ENCODE measurements around the gene ZER1. TPM values are rescaled to one million over a fixed set of nuclear protein-coding genes. Genes with fewer than 3 reads are reported as not detected.

ZER1 gene
- polyA plus RNA-seq, 1 donor from 2014 or later: 33.7 TPM

- Mint-ChIP-seq H3K9me3 (no peaks in the 10 kb centered on the region), H3K4me1 (peaks cover 5 to 16% (median 11%) of the 10 kb centered on the region in 3 donors), H3K4me3 (no peak overlapping the region), H3K27ac (no peak overlapping the region), H3K36me3 (no peaks in the 10 kb centered on the region), H3K27me3 (no peaks in the 10 kb centered on the region)
These were observed 51.7 kb downstream of the ZER1 start for GRCh38 chr9:128719919-128720605.

- no peaks in the 10 kb centered on the region for H3K36me3 Mint-ChIP-seq
- peaks cover 0 to 7% (median 6%) of the 10 kb centered on the region in 3 donors for H3K4me1 Mint-ChIP-seq
- H3K4me3 Mint-ChIP-seq: no peak overlapping the region
- no peaks in the 10 kb centered on the region for H3K9me3 Mint-ChIP-seq
- H3K27ac Mint-ChIP-seq: no peak overlapping the region
- no peaks in the 10 kb centered on the region for H3K27me3 Mint-ChIP-seq
These were observed 53.3 kb downstream of the ZER1 start for GRCh38 chr9:128718475-128718874.

- Mint-ChIP-seq H3K9me3 (no peaks in the 10 kb centered on the region), H3K27ac (no peak overlapping the region), H3K27me3 (no peaks in the 10 kb centered on the region), H3K36me3 (no peaks in the 10 kb centered on the region), H3K4me1 (peaks cover 0 to 6% (median 6%) of the 10 kb centered on the region in 3 donors), H3K4me3 (no peak overlapping the region)
These were observed 53.7 kb downstream of the ZER1 start for GRCh38 chr9:128718047-128718446.

GRCh38 chr9:128716581-128717254, 55.0 kb downstream of the ZER1 start:
- no peaks in the 10 kb centered on the region for H3K4me1 Mint-ChIP-seq
- no peaks in the 10 kb centered on the region for H3K36me3 Mint-ChIP-seq

GRCh38 chr9:128715436-128715750, 56.3 kb downstream of the ZER1 start:
- Mint-ChIP-seq H3K4me3 (no peak overlapping the region), H3K27ac (no peak overlapping the region), H3K9me3 (no peaks in the 10 kb centered on the region)

More at GRCh38 chr9:128716581-128717254, 55.0 kb downstream of the ZER1 start:
- Mint-ChIP-seq H3K27me3 (no peaks in the 10 kb centered on the region), H3K9me3 (no peaks in the 10 kb centered on the region), H3K4me3 (no peak overlapping the region), H3K27ac (peak overlapping the region in 1 of 3 donors; percentile 1)

GRCh38 chr9:128714586-128715435, 56.9 kb downstream of the ZER1 start:
- Mint-ChIP-seq H3K36me3 (no peaks in the 10 kb centered on the region), H3K4me1 (no peaks in the 10 kb centered on the region), H3K9me3 (no peaks in the 10 kb centered on the region), H3K4me3 (no peak overlapping the region), H3K27me3 (no peaks in the 10 kb centered on the region), H3K27ac (peak overlapping the region in 1 of 3 donors; percentile 39)

More at GRCh38 chr9:128715436-128715750, 56.3 kb downstream of the ZER1 start:
- Mint-ChIP-seq H3K4me1 (no peaks in the 10 kb centered on the region), H3K36me3 (no peaks in the 10 kb centered on the region), H3K27me3 (no peaks in the 10 kb centered on the region)

- H3K4me3 Mint-ChIP-seq: no peak overlapping the region
- H3K27me3 Mint-ChIP-seq: no peaks in the 10 kb centered on the region
- no peaks in the 10 kb centered on the region for H3K4me1 Mint-ChIP-seq
- no peaks in the 10 kb centered on the region for H3K9me3 Mint-ChIP-seq
- H3K36me3 Mint-ChIP-seq: no peaks in the 10 kb centered on the region
- H3K27ac Mint-ChIP-seq: no peak overlapping the region
These were observed 57.7 kb downstream of the ZER1 start for GRCh38 chr9:128713941-128714573.

- Mint-ChIP-seq H3K4me3 (no peak overlapping the region), H3K4me1 (no peaks in the 10 kb centered on the region), H3K9me3 (no peaks in the 10 kb centered on the region), H3K27ac (no peak overlapping the region), H3K36me3 (no peaks in the 10 kb centered on the region), H3K27me3 (no peaks in the 10 kb centered on the region)
These were observed 58.3 kb downstream of the ZER1 start for GRCh38 chr9:128713411-128713780.

- no peaks in the 10 kb centered on the region for H3K36me3 Mint-ChIP-seq
- H3K9me3 Mint-ChIP-seq: no peaks in the 10 kb centered on the region
- no peak overlapping the region for H3K4me3 Mint-ChIP-seq
- H3K27ac Mint-ChIP-seq: no peak overlapping the region
- H3K27me3 Mint-ChIP-seq: no peaks in the 10 kb centered on the region
- H3K4me1 Mint-ChIP-seq: no peaks in the 10 kb centered on the region
These were observed 59.0 kb downstream of the ZER1 start for GRCh38 chr9:128712451-128713410.

GRCh38 chr9:128707446-128707845, 64.3 kb downstream of the ZER1 start:
- Mint-ChIP-seq H3K36me3 (no peaks in the 10 kb centered on the region), H3K27me3 (no peaks in the 10 kb centered on the region), H3K4me1 (peaks cover 0 to 2% (median 2%) of the 10 kb centered on the region in 3 donors), H3K27ac (no peak overlapping the region), H3K9me3 (no peaks in the 10 kb centered on the region), H3K4me3 (no peak overlapping the region)

GRCh38 chr9:128706671-128707381, 64.9 kb downstream of the ZER1 start:
- Mint-ChIP-seq H3K36me3 (no peaks in the 10 kb centered on the region), H3K27me3 (no peaks in the 10 kb centered on the region), H3K4me1 (peaks cover 0 to 4% (median 4%) of the 10 kb centered on the region in 3 donors), H3K27ac (peak overlapping the region in 1 of 3 donors; percentile 63), H3K4me3 (peak overlapping the region in 1 of 4 donors; percentile 29), H3K9me3 (no peaks in the 10 kb centered on the region)

GRCh38 chr9:128706045-128706444, 65.7 kb downstream of the ZER1 start:
- H3K9me3 Mint-ChIP-seq: no peaks in the 10 kb centered on the region

GRCh38 chr9:128705051-128705965, 66.4 kb downstream of the ZER1 start:
- Mint-ChIP-seq H3K36me3 (no peaks in the 10 kb centered on the region), H3K27ac (peak overlapping the region in 2 of 3 donors; percentile 67), H3K27me3 (no peaks in the 10 kb centered on the region), H3K4me3 (peak overlapping the region in 1 of 4 donors; percentile 61), H3K4me1 (peaks cover 0 to 10% (median 4%) of the 10 kb centered on the region in 3 donors), H3K9me3 (no peaks in the 10 kb centered on the region)

More at GRCh38 chr9:128706045-128706444, 65.7 kb downstream of the ZER1 start:
- Mint-ChIP-seq H3K36me3 (no peaks in the 10 kb centered on the region), H3K27me3 (no peaks in the 10 kb centered on the region), H3K27ac (peak overlapping the region in 1 of 3 donors; percentile 63), H3K4me1 (peaks cover 0 to 10% (median 4%) of the 10 kb centered on the region in 3 donors), H3K4me3 (peak overlapping the region in 1 of 4 donors; percentile 29)

All from IgD-negative memory B cell (primary cell).